H1 (cell line): ENCODE data around the gene PAK5. TPM values are rescaled to one million over a fixed set of nuclear protein-coding genes. Genes with fewer than 3 reads are reported as not detected.

Source experiments
- ATF3 ChIP-seq: IDR thresholded peaks from 2 replicates; pipeline ENCODE4 v1.6.1; 2011; ENCODE audit warnings: low read depth, mild to moderate bottlenecking, low read length; ENCODE audit not compliant: insufficient read depth
- CHD7 ChIP-seq: fragments of 300-600 bp; sonication (generic); IDR thresholded peaks from 2 replicates; pipeline ENCODE4 v1.7.1; 2012; ENCODE audit warnings: low read length, moderate library complexity, mild to moderate bottlenecking, inconsistent platforms; ENCODE audit not compliant: insufficient replicate concordance
- POLR2AphosphoS5 ChIP-seq: IDR thresholded peaks from 2 replicates; pipeline ENCODE4 v1.6.1; 2011; ENCODE audit warnings: low read depth, low read length
- polyA plus RNA-seq, 7 experiments: library from polyadenylated mRNA; depleted of rRNA in 3 of 7; stranded (reverse) in 5 of 7; unstranded in 2 of 7; fragments of >200 nt in 5 of 7; fragments of 200-250 nt in 2 of 7; gene quantifications; 1 replicate in 5 of 7; 2 replicates in 1 of 7; 4 replicates in 1 of 7; pipeline versions ENCODE4 v1.2.1 to v1.2.3, GENCODE V29; 2011 to 2013; ENCODE audit warnings: missing spikeins in 2 of 7, mixed read lengths in 2 of 7
- total RNA-seq: library from RNA; stranded (reverse); fragmentation: NEBNext Ultra II Directional; extraction: Animal tissue kit (Norgen Biotek cat#: 25700); gene quantifications from 2 replicates; pipeline ENCODE4 v1.2.1, GENCODE V29; 2021

Gene PAK5
- total and polyA plus RNA-seq, 2 of the 8 experiments (the other 6 are each of a cell fraction or from before 2014, with no cell fraction given), result 0.54 to 0.80 TPM

- TF ChIP-seq CHD7, result no peak
- TF ChIP-seq ATF3, result no peak
- no peak for TF ChIP-seq POLR2AphosphoS5
Observed at GRCh38 chr20:9744551-9744950, 94.3 kb downstream of the PAK5 start (continued).
